Fibroblast of pulmonary artery (primary cell): Measurements from ENCODE around the gene SPRR2D.

ENCODE experiments used
- DNase-seq: peaks from one replicate; pipeline ENCODE4 v3.0.0-alpha.2; 2010; ENCODE audit warnings: low read depth
- H3K4me3 ChIP-seq: replicated peaks from 2 replicates; pipeline ENCODE4 v1.5.1; 2011; ENCODE audit warnings: low read depth, mild to moderate bottlenecking, control low read depth, low read length, moderate library complexity
- TF ChIP-seq, protein P1 (sequence below): IDR thresholded peaks from 2 replicates; pipeline ENCODE4 v1.5.1; 2011; ENCODE audit warnings: mild to moderate bottlenecking, control low read depth, low read length, inconsistent platforms; ENCODE audit errors: missing control alignments

The SPRR2D gene

DNA sequence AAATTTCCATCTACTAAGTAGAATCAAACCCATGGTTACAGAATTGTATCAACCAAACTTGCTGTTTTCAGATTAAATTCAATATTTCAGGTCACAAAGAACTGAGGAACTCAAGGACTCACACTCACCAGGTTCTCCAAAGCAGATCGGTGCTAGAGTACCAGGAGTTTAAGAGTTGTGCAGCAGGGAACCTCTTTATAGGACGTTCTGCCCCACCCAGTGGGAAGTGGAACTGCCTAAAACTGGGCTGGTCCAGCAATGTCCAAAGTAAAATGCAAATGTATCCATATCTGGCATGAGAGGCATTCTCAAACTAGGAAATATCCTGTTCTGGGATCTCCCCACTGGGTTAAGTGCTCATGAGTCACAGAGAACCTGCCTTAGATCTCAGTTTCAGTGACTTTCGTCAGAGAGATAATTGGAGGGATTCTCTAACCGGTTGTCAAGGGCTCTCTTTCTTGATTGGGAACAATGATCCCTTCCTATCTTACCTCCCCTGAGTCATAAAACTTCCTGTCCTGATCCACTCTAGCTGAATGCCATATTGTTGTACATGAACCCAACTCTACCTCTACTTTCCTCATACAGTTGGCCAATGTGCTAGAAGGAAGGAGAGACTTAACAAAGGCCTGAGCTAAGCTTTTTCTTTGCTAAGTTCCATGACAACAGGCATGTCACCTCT lies at the start of gene SPRR2D:
Gene SPRR2D (minus strand): TSS at position 171 of the 682 bp plus-strand sequence. CDS start 774 bp downstream, outside the sequence.
- TF ChIP-seq, protein P1, sequence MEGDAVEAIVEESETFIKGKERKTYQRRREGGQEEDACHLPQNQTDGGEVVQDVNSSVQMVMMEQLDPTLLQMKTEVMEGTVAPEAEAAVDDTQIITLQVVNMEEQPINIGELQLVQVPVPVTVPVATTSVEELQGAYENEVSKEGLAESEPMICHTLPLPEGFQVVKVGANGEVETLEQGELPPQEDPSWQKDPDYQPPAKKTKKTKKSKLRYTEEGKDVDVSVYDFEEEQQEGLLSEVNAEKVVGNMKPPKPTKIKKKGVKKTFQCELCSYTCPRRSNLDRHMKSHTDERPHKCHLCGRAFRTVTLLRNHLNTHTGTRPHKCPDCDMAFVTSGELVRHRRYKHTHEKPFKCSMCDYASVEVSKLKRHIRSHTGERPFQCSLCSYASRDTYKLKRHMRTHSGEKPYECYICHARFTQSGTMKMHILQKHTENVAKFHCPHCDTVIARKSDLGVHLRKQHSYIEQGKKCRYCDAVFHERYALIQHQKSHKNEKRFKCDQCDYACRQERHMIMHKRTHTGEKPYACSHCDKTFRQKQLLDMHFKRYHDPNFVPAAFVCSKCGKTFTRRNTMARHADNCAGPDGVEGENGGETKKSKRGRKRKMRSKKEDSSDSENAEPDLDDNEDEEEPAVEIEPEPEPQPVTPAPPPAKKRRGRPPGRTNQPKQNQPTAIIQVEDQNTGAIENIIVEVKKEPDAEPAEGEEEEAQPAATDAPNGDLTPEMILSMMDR, result no peak
- no peak for DNase-seq

DNA sequence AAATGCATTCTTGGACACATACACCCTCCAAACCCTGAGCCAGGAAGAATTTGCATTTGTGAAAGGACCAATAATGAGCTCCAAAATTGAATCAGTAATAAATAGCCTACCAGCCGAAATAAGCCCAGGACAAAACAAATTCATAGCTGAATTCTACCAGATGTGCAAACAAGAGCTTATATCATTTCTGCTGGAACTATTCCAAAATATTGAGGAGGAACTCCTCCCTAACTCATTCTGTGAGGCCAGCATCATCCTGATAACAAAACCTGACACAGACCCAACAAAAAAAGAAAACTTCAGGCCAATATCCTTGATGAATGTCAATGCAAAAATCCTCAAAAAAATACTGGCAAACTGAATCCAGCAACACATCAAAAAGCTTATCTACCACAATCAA lies 46.7 kb upstream of the SPRR2D start:
- no peak for DNase-seq
- TF ChIP-seq, protein P1, result no peak
- no peak overlapping the region for H3K4me3 ChIP-seq

More for the DNA sequence above, at the start of gene SPRR2D:
- no peak within 1 kb of the TSS for H3K4me3 ChIP-seq

DNA sequence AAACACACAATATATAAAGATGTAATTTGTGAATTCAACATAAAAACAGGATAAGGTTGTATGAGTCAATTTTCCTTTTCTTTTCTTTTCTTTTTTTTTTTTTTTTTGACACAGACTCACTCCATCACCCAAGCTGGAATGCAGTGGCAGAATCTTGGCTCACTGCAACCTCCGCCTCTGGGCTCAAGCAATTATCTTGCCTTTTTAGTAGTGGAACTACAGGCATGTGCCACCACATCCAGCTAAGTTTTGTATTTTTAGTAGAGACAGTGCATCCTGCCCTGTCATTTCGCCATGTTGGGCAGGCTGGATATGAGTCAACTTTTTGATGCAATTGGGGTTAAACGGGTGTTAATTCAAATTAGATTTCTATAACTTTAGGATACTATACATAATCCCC lies 40.8 kb upstream of the SPRR2D start:
- no peak for DNase-seq
- TF ChIP-seq, protein P1, result no peak
- H3K4me3 ChIP-seq, result no peak overlapping the region

DNA sequence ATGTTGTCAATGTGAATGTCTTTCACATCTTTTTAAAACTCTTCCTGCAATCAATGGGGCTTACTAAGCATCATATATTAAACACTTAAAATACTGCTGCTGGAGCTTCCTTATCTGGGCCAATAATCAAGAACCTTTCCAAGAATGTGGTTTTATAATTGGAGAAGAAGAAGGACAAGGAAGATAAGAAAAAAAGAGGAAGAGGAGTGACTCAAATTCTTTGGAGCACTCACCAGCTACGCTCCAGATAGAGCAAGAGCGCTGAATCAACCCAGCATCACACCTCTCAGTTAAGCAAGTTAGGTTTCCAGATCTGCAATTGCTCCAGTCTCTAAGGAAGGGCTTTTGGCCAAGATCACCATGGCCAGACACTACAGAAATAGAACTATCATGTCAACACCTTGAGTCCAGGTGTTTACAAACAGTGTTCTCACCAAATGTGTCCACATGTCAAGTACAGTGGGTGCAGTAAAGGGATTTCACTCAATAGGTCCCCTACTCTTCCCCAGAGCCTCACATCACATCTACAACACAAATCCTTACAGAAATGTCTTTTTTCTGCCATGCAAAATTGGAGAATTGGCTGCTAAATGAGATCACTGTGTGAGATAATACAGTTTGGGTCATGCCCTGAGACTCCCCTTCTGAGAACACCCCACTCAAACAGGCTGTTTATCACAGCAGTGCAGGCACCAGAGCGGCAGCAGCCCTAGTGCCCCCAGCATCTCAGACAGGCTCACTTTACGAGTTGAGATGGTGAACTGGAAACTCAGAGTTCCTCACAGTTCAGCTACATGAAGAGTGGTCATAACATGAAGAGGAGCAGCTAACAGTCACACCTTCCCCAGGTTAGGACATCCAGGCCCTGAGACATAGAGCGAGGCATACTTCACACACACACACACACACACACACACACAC lies 32.1 kb upstream of the SPRR2D start:
- TF ChIP-seq, protein P1, result no peak
- no peak overlapping the region for H3K4me3 ChIP-seq
- no peak for DNase-seq

DNA sequence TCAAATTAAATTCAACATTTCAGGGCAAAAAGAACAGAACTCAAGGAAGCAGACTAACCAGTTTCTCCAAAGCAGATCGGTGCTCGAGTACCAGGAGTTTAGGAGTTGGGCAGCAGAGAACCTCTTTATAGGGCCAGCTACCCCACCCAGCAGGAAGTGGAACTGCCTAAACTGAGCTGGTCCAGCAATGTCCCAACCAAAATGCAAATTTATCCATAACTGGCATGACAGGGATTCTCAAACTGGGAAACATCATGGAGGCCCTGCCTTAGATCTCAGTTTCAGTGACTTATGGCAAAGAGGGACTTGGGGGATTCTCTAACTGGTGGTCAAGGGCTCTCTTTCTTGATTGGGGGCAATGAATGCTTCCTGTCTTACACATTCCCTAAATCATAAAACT lies 30.6 kb upstream of the SPRR2D start, which contains the start of gene SPRR2B:
Gene SPRR2B (minus strand): TSS at position 101 of the 400 bp plus-strand sequence. CDS start 772 bp downstream, outside the sequence.
- no peak within 1 kb of the TSS for H3K4me3 ChIP-seq
- TF ChIP-seq, protein P1, result no peak
- DNase-seq, result no peak

DNA sequence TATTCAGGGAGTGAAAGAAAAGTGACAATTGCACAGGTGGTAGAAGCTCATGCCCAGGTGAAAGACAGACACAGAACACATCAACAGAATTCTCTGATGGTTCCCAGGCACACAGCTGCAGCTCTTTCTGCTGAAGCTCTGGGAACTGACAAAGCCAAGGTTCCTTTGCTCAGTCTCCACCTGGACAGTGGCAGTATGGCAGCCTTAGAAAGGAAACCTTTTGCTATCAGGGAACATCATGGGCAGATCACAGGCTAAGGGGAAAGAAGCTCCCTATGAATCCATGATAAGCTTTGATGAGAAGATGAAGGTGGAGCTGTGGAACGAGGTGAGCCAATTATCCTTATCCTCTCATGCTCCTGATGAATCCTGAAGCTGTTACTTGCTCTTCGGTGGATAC lies 29.3 kb upstream of the SPRR2D start:
- no peak overlapping the region for H3K4me3 ChIP-seq
- DNase-seq, result no peak
- TF ChIP-seq, protein P1, result no peak
